GM18909 (cell line): ENCODE results near the gene NPDC1.

ENCODE experiments used
- ATAC-seq: cut with Tn5 transposase; IDR thresholded peaks from one replicate; pipeline ENCODE4 v1.9.1; 2021; ENCODE audit warnings: mild to moderate bottlenecking; ENCODE audit not compliant: unreplicated experiment, poor library complexity

The NPDC1 gene

DNA sequence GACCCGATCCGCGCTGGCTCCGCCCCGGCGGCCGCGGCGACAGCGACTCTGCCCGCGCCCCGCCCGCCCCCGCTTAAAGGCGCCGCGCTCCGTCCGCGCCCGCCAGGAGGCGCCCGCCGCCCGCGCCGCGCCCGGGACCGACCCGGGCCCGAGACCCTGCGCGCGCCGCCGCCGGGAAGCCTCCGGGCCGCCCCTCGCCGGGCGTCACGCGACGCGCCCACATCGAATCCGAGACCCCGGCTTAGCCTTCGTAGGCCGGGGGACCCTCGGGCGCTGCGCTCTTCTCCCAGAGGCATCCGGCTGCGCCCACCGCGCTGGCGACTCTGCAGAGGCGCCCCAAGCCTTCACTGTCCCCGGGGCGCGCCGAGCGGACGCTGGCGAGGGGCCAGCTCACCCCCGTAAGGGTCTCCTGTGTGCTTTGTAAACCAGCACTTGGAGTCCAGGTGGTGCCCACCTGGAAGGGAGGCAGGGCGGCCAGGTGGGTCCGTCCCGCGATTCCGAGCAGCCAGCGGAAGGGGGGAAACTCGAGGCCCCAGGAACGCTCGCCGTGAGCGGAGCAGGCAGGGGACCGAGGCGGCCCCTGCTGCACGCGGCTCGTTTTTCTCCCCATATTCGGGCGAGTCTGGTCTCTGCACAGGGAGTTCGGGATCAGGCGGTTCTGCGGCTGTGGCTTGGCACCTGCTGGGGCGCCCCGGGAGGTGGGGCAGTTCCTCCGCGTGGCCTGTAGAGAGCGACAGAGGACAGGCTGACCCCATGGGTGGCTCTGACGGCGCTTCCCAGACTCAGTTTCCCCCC lies 17.5 kb downstream of the NPDC1 start:
- peak; percentile 36 for ATAC-seq

DNA sequence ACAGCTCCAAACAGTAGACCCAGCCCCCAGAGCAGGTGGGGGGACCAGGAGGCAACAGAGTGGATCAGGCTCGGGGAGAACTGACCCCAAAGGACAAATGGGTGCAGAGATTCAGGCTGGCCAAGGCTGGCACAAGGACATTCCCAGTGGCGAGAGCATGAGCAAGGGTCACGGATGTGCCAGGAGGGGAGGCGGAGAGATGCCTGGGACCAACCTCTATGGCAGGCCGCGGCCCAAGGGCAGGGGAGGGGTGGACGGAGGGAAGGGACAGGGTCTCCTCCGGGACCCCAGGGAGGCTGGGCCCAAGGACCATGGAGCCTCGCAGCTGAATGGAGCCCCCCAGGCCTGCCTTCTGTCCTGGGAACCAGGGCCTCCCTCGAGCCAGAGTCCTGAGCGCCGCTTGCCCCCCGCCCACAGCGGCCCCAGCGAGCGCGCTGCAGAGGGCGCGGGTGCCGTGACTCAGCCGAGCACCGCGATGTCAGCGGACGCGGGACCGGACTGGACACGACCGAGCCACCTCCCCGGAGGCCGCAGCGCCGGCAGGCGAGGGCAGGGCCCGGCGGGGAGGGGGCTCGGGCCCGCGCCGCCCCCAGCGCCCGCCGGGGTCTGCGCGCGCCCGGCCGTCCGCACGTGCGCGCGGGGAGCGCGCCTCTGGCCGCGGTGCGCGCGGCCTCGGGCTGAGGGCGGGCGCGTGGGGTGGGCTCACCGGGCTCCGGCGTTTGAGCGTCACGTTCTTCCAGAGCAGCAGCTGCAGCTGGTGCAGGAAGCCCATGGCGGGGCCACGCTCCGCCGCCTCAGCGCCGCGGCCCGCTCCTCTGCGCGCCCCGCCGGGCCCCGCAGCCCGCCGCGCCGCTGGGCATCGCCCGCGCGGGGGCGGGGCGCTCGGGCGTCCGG lies 18.4 kb downstream of the NPDC1 start, which contains the start of gene ABCA2:
ABCA2 (minus strand) TSS at position 869 of the 894 bp plus-strand sequence; CDS start at position 772, 97 bp downstream.
- no peak for ATAC-seq

DNA sequence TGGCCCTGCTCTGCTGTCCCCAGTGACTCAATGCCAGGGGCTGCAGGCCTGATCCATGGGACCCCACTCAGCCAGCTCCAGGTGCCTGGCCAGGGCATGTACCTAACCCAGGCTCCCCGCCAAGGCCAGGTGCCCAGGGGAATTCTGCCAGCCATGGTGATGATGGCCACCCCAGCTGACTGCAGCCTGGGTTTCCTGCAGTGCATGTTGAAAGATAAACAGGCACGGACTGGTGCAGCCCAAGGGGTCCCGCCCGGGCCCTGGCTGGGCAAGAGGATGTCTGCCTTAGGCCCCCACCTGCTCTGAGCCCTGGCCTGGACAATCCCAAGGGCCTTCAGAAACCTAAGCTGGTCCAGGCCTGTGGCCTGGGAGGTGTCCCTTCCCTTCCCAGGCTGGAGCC lies 19.1 kb downstream of the NPDC1 start:
- no peak for ATAC-seq

GRCh38 chr9:137026384-137026783 lies 19.6 kb downstream of the NPDC1 start:
- ATAC-seq: no peak

GRCh38 chr9:137025517-137025966 lies 20.4 kb downstream of the NPDC1 start:
- no peak for ATAC-seq

GRCh38 chr9:137023583-137023991 lies 22.4 kb downstream of the NPDC1 start:
- ATAC-seq: no peak

DNA sequence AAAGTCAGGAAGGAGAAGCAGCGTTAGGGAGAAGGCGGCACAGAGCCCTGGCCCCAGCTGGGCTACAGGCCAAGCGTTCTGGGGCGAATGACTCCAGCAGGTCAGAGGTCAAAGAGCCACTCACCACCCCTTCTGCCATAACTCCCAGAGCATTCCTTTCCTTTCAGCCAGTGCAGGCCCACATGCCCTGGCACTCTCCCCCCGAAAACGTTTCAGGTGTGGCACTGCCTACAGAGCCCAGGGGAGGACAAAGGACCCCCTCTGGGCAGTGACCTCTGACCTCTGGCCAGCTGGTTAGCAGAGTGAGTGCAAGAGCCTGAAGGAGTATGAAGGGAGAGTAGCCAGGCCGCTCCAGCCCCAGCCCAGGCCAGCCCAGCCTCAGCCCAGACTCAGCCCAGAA lies 22.8 kb downstream of the NPDC1 start:
- ATAC-seq: no peak

GRCh38 chr9:137022662-137023008 lies 23.3 kb downstream of the NPDC1 start:
- ATAC-seq: no peak

DNA sequence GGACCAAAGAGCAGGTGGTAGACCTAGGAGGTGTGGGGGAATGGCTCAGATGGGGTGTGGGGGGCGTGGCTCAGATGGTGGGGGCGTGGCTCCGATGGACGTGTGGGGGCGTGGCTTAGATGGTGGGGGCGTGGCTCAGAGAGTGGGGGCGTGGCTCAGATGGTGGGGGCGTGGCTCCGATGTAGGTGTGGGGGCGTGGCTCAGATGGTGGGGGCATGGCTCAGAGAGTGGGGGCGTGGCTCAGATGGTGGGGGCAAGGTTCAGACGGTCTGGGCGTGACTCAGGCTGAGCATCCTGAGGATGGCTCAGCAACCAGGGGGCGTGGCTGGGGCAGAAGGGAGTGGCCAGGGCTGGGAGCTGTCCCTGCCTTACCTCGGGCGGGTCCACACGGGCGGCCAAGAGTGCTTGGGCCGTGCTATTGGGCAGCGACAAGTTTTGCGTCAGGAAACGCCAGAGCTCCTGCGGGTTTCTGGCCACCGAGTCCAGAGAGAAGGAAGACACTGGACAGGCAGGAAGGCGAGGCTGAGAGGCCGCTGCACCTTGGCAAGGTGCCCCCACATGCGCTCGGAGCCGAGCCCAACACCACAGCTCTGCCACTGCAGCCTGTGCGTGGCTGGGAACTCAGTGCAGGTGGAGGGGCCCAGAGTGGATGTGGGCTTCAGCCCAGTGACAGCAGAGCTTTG lies 23.9 kb downstream of the NPDC1 start:
- no peak for ATAC-seq

DNA sequence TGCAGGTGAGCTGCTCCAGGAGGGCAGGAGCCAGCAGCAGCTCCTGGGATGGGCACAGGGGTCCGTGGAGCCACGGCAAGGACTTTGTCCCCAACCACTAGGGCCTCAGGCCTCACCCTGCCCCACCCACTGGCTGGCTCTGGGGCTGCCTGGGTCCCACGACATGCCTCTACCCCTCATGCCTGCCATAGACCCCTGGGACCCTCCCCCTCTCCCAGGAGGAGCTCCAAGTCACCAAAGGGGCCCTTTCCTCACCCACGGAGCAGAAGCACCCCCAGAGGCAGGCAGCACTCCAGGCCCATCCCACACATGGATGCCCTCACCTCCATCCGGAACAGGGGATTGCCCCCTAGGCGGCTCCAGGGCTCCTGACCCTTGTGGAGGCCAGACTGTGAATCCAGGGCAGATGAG lies 24.4 kb downstream of the NPDC1 start:
- no peak for ATAC-seq

GRCh38 chr9:137020771-137021567 lies 25.0 kb downstream of the NPDC1 start:
- ATAC-seq: no peak

DNA sequence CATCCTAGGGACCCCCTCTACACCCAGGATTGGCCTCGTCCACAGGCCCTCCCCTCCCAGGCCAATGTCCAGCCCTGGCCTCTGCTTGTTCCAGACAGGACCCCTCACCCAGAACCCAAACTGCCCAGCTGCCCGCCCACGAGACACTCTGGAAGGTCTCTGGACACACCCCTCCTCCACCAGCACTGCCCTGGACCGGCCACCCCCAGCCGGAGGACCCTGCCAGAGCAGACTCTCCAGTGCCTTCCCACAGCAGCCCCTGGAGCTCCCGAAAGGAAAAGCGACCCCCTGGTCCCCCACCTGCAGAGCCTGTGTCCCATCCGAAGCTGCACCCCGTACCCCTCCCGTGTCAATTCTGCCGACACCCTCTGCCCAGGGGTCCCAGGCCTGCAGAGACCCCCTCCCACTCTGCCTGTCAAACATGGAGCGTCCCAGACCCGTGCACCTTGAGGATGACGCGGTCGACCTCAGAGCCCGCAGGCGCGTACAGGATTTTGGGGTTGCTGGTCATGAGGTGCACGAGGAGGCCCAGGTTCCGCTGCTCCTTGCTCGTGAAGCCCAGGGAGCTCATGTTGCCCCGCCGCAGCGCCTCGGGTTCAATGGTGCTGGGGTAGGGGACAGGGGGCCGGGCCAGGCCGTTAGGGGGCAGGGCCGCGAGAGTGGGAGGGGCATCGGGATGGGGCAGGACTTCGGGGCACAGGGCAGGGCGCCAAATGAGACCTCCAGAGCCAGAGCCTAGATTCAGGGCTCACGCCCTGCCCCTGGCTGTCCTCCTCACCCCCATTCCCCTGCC lies 25.9 kb downstream of the NPDC1 start:
- no peak for ATAC-seq

- no peak for ATAC-seq
Measured at GRCh38 chr9:137018761-137019559, 27.0 kb downstream of the NPDC1 start.

- no peak for ATAC-seq
Measured at GRCh38 chr9:137017791-137018497, 28.0 kb downstream of the NPDC1 start.

DNA sequence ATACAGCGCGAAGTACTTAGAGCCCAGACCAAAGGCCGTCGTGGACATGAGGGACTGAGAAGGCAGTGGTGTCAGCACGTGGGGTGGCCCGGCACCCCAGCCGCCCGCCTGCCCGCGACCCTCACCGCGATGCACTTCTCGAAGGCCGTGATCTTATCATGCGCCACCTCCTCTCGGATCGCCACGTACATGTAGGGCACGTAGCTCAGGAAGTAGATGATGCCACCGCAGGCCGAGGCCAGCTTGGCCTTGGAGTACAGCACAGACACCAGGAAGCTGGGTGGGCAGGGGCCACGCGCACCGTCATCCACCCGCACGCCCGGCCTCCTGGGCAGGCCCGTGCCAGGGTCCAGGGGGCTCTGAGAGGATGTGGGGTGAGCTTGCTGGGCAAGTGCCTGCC lies 28.9 kb downstream of the NPDC1 start:
- ATAC-seq: no peak

GRCh38 chr9:137016436-137016835 lies 29.5 kb downstream of the NPDC1 start:
- ATAC-seq: no peak

GRCh38 chr9:137015976-137016375 lies 30.0 kb downstream of the NPDC1 start:
- no peak for ATAC-seq

- ATAC-seq: no peak
Measured at GRCh38 chr9:137015540-137015930, 30.4 kb downstream of the NPDC1 start.
